B cell (primary cell): ENCODE results near the gene ETV6. TPM values are rescaled to one million over a fixed set of nuclear protein-coding genes. Genes with fewer than 3 reads are reported as not detected.
A peak's percentile ranks its signal among the peaks of the same experiment; 100 is the strongest.

ENCODE experiments used
- ATAC-seq: fragments of 200-7000 bp; cut with Tn5 transposase; one replicate; pipeline ENCODE4 v1.10.0; 2021; ENCODE audit warnings: low read depth, mild to moderate bottlenecking, moderate number of reproducible peaks, moderate library complexity
- CTCF ChIA-PET: fragments of 350-600 bp; sonication (Branson Sonifier 250); formaldehyde crosslinking; loops from one replicate; lab custom pipeline; 2021; ENCODE audit warnings: antibody characterized with exemption, inconsistent platforms; lab: Charles Lee
- POLR2A ChIA-PET: fragments of 350-600 bp; sonication (Branson Sonifier 250); formaldehyde crosslinking; loops from one replicate; lab custom pipeline; 2021; ENCODE audit warnings: antibody characterized with exemption; lab: Charles Lee
- DNase-seq: peaks from one replicate; pipeline ENCODE4 v3.0.0; 2013
- H2AFZ ChIP-seq: 2 replicates; pipeline ENCODE4 v1.6.1; 2012; ENCODE audit warnings: mild to moderate bottlenecking, low read depth, low read length; ENCODE audit not compliant: insufficient read depth, poor library complexity, severe bottlenecking
- H3K27ac ChIP-seq, 2 donors: 1 replicate in 1 of 2; 2 replicates in 1 of 2; pipeline ENCODE4 v1.5.1; 2012 to 2013; ENCODE audit warnings: low read length in 2 of 2, mild to moderate bottlenecking in 2 of 2, moderate library complexity in 1 of 2
- H3K27me3 ChIP-seq, 4 experiments: fragments of 200-600 bp in 1 of 4; sonication (generic) in 1 of 4; replicated peaks in 1 of 4; 1 replicate in 2 of 4; 2 replicates in 2 of 4; pipeline versions ENCODE4 v1.6.1 to v1.7.0; 2013 to 2016; ENCODE audit warnings: low read length in 3 of 4, mild to moderate bottlenecking in 2 of 4, mixed read lengths in 1 of 4, moderate library complexity in 1 of 4; ENCODE audit not compliant: insufficient read depth in 4 of 4, control insufficient read depth in 3 of 4; ENCODE audit errors: control extremely low read depth in 1 of 4
- H3K36me3 ChIP-seq, 2 experiments: replicated peaks in 1 of 2; 1 replicate in 1 of 2; 2 replicates in 1 of 2; pipeline versions ENCODE4 v1.6.1 to v1.7.1; 2013; ENCODE audit warnings: low read length in 1 of 2; ENCODE audit not compliant: insufficient read depth in 2 of 2, control insufficient read depth in 1 of 2; ENCODE audit errors: control extremely low read depth in 1 of 2, extremely low read depth in 1 of 2
- H3K4me1 ChIP-seq, 2 donors: fragments of 200-600 bp in 1 of 2; sonication (generic) in 1 of 2; 1 replicate in 1 of 2; 2 replicates in 1 of 2; pipeline versions ENCODE4 v1.5.1 to v1.6.1; 2013 to 2017; ENCODE audit warnings: low read length in 2 of 2; ENCODE audit not compliant: control insufficient read depth in 2 of 2, insufficient read depth in 2 of 2
- H3K4me2 ChIP-seq: replicated peaks from 2 replicates; pipeline ENCODE3; 2012; ENCODE audit warnings: mild to moderate bottlenecking, low read depth, low read length; ENCODE audit not compliant: poor library complexity, severe bottlenecking
- H3K4me3 ChIP-seq, 5 experiments: fragments of 200-600 bp in 1 of 5; sonication (generic) in 1 of 5; 1 replicate in 3 of 5; 2 replicates in 2 of 5; pipeline versions ENCODE4 v1.5.1 to v1.7.0; 2011 to 2016; ENCODE audit warnings: low read length in 4 of 5, mild to moderate bottlenecking in 4 of 5, low read depth in 2 of 5, control low read depth in 1 of 5, moderate library complexity in 1 of 5; ENCODE audit not compliant: insufficient read depth in 1 of 5; ENCODE audit errors: control extremely low read depth in 1 of 5, extremely low read depth in 1 of 5
- H3K79me2 ChIP-seq: fragments of 200-600 bp; sonication (generic); one replicate; pipeline ENCODE4 v1.6.0; 2016; ENCODE audit warnings: low read length; ENCODE audit not compliant: control insufficient read depth, insufficient read depth
- H3K9ac ChIP-seq: fragments of 200-600 bp; sonication (generic); 2 replicates; pipeline ENCODE4 v1.6.1; 2017; ENCODE audit warnings: mild to moderate bottlenecking, low read length, moderate library complexity
- H3K9me3 ChIP-seq, 3 donors: one replicate each; pipeline versions ENCODE4 v1.6.1 to v1.7.1; 2013; ENCODE audit warnings: low read length in 2 of 3; ENCODE audit not compliant: control insufficient read depth in 2 of 3, insufficient read depth in 1 of 3; ENCODE audit errors: control extremely low read depth in 1 of 3
- H4K20me1 ChIP-seq: 2 replicates; pipeline ENCODE4 v1.6.0; 2012; ENCODE audit warnings: mild to moderate bottlenecking, low read length; ENCODE audit not compliant: insufficient read depth, control insufficient read depth, poor library complexity, severe bottlenecking
- H3K27ac Mint-ChIP-seq: one replicate; pipeline ENCODE4 v1.8.0; 2021; ENCODE audit warnings: mixed read lengths
- H3K27me3 Mint-ChIP-seq: one replicate; pipeline ENCODE4 v1.8.0; 2021; ENCODE audit warnings: mixed read lengths
- H3K4me1 Mint-ChIP-seq: one replicate; pipeline ENCODE4 v1.8.0; 2021; ENCODE audit warnings: mixed read lengths
- H3K4me3 Mint-ChIP-seq: one replicate; pipeline ENCODE4 v1.8.0; 2021; ENCODE audit warnings: mixed read lengths
- H3K9me3 Mint-ChIP-seq: one replicate; pipeline ENCODE4 v1.8.0; 2022; ENCODE audit warnings: mixed read lengths; ENCODE audit not compliant: insufficient read depth
- EZH2 ChIP-seq: IDR thresholded peaks from 2 replicates; pipeline ENCODE4 v1.6.1; 2012; ENCODE audit warnings: borderline replicate concordance, low read depth, mild to moderate bottlenecking, moderate library complexity, low read length; ENCODE audit not compliant: insufficient read depth, poor library complexity, severe bottlenecking
- WGBS: methylation state at CpG from one replicate; pipeline ENCODE4 v1.1.5; 2013; ENCODE audit warnings: missing lambda C conversion rate; ENCODE audit not compliant: insufficient coverage; 5-methylcytosine and 5-hydroxymethylcytosine counted together
- intact Hi-C: fragments of 100-400 bp; cut with micrococcal nuclease; formaldehyde crosslinking; loops from one replicate; pipeline ENCODE4 v1.10.0; 2022
- polyA plus RNA-seq: library from polyadenylated mRNA; depleted of rRNA; stranded (reverse); fragments of >200 nt; gene quantifications from 2 replicates; pipeline ENCODE4 v1.2.3, GENCODE V29; 2012
- total RNA-seq, 2 donors: library from RNA; stranded (reverse); fragments of 120-200 nt in 1 of 2; gene quantifications; 1 replicate in 1 of 2; 2 replicates in 1 of 2; pipeline versions ENCODE4 v1.2.3 to v1.2.4, GENCODE V29; 2013 to 2022
- TF ChIP-seq, protein P1 (sequence below): fragments of 200-600 bp; IDR thresholded peaks from one replicate; pipeline ENCODE4 v1.8.0; 2022; ENCODE audit warnings: antibody characterized with exemption, mild to moderate bottlenecking

The ETV6 gene
- total and polyA plus RNA-seq, 2 donors (not counting 1 experiment from before 2014, with no cell fraction given): 17.4 to 123 TPM

DNA sequence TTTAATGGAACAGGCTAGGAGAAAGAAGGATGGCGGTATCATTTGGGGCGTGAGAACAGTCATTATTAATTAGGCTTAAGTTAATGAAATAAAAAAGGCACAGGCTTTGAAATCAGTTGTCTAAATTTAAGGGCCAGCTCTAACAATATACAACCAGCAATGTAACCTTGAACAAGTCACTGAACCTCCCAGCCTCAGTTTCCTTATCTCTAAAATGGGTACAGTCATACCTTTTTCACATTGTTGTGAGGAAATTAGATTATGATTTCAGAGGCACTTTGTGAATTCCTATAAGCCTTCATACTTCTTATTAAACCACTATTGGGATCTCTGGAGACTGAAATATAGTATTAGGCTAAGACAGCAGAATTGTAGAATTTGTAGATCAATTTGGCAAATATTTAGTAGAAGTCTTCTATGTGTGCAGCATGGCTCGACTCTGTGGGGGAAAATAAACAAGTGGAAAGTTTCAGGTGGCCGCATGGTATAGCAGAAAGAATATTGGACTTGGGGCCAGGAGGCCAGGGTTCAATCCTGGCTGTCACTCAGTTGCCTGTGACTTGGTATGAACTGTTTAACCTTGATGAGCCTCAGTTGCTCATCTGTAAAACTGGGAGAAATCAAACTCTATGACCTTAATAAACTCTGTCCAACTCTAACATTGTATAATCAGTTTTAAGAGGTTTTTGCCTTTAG, 117.7 kb downstream of the ETV6 start:
- POLR2A ChIA-PET: interaction anchor here (0.6 to 1.3 kb wide), 2 partner anchors 17 to 265 kb away, joined by 4 to 12 read pairs; no protein-coding TSS in a partner anchor
- no peaks in the 10 kb centered on the region for H3K27me3 ChIP-seq
- H3K4me3 ChIP-seq: no peak overlapping the region
- DNase-seq (no peak), ATAC-seq (no peak)
- H3K4me1 ChIP-seq: peaks cover 54 to 61% of the 10 kb centered on the region in 2 donors
- peak overlapping the region; percentile 84 for H3K4me3 Mint-ChIP-seq
- CTCF ChIA-PET: interaction anchor here (1.3 kb wide), 1 partner anchor 48 kb away, joined by 5 read pairs; no protein-coding TSS in a partner anchor
- TF ChIP-seq, protein P1, sequence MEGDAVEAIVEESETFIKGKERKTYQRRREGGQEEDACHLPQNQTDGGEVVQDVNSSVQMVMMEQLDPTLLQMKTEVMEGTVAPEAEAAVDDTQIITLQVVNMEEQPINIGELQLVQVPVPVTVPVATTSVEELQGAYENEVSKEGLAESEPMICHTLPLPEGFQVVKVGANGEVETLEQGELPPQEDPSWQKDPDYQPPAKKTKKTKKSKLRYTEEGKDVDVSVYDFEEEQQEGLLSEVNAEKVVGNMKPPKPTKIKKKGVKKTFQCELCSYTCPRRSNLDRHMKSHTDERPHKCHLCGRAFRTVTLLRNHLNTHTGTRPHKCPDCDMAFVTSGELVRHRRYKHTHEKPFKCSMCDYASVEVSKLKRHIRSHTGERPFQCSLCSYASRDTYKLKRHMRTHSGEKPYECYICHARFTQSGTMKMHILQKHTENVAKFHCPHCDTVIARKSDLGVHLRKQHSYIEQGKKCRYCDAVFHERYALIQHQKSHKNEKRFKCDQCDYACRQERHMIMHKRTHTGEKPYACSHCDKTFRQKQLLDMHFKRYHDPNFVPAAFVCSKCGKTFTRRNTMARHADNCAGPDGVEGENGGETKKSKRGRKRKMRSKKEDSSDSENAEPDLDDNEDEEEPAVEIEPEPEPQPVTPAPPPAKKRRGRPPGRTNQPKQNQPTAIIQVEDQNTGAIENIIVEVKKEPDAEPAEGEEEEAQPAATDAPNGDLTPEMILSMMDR: no peak
- TF ChIP-seq EZH2: no peak
- no peaks in the 10 kb centered on the region for H3K9me3 Mint-ChIP-seq
- H3K4me1 Mint-ChIP-seq: peaks cover 78% of the 10 kb centered on the region
- intact Hi-C loops: loop anchor here (2.0 to 5.0 kb wide), 3 partner anchors 14 to 118 kb away; partner anchors contain the start of gene ETV6
- H3K27ac ChIP-seq: peak overlapping the region; percentile 68 to 74
- H3K9ac ChIP-seq: no peak overlapping the region
- 25% methylated on average over 1 of the region's 4 CpGs for WGBS
- no peaks in the 10 kb centered on the region for H3K27me3 Mint-ChIP-seq
- peak overlapping the region; percentile 51 for H3K4me2 ChIP-seq
- peak overlapping the region; percentile 91 for H3K27ac Mint-ChIP-seq
- no peaks in the 10 kb centered on the region for H3K9me3 ChIP-seq
- no peak overlapping the region for H2AFZ ChIP-seq
- H3K36me3 ChIP-seq: peaks cover 0 to 5% of the 10 kb centered on the region in 2 experiments
- H3K79me2 ChIP-seq: peaks cover 70% of the 10 kb centered on the region
- no peaks in the 10 kb centered on the region for H4K20me1 ChIP-seq

DNA sequence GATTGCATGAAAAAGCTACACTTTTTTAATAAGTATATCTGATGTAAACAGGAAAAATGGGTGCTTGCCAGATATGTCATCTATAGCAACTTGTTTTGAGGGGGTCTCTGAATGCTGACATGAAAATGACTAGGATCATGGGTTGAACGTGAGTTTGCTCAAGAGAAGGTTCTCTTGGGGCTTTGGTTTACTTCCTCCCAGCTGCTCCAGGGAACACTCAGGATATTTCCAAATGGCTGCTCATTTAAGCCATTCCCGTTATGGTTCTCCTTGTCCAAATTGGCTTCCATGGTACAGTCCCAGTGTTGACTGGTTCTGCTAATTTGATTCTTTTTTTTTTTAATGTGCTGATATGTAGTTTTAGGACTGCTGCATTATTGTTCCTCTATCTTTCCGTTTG, 118.3 kb downstream of the ETV6 start:
- POLR2A ChIA-PET: interaction anchor here (0.7 kb wide), 1 partner anchor 252 kb away, joined by 5 read pairs; no protein-coding TSS in a partner anchor
- Mint-ChIP-seq H3K9me3 (no peaks in the 10 kb centered on the region), H3K4me3 (no peak overlapping the region), H3K27ac (no peak overlapping the region), H3K4me1 (peaks cover 75% of the 10 kb centered on the region), H3K27me3 (no peaks in the 10 kb centered on the region)
- H3K9ac ChIP-seq: no peak overlapping the region
- H3K36me3 ChIP-seq: peaks cover 0 to 5% of the 10 kb centered on the region in 2 experiments
- DNase-seq: no peak
- H3K27me3 ChIP-seq: no peaks in the 10 kb centered on the region
- H3K4me2 ChIP-seq: no peak overlapping the region
- H3K4me1 ChIP-seq: peaks cover 48 to 54% of the 10 kb centered on the region in 2 donors
- intact Hi-C loops: loop anchor here (2.0 to 5.0 kb wide), 3 partner anchors 13 to 119 kb away; partner anchors contain the start of gene ETV6
- TF ChIP-seq EZH2: no peak
- TF ChIP-seq, protein P1: no peak
- no peak overlapping the region for H3K4me3 ChIP-seq
- CTCF ChIA-PET: interaction anchor here (1.1 kb wide), 1 partner anchor 22 kb away, joined by 3 read pairs; no protein-coding TSS in a partner anchor
- no peaks in the 10 kb centered on the region for H4K20me1 ChIP-seq
- H2AFZ ChIP-seq: no peak overlapping the region
- H3K27ac ChIP-seq: no peak overlapping the region
- H3K9me3 ChIP-seq: no peaks in the 10 kb centered on the region
- 75% methylated on average over 2 of the region's 3 CpGs for WGBS
- H3K79me2 ChIP-seq: peaks cover 76% of the 10 kb centered on the region
- ATAC-seq: no peak
